HL-60 (cell line): ENCODE measurements around the gene CYP2A6.
"Not testable (repeated sequence)": the region's sequence is repeated elsewhere in the genome, so short reads cannot be mapped to it uniquely, and the experiment has no call there.

Experiments used
- DNase-seq, 2 experiments: peaks; one replicate each; pipeline ENCODE4 v3.0.0-alpha.2; 2010 to 2020; ENCODE audit warnings: low read depth in 1 of 2, low spot score in 1 of 2
- H3K27ac ChIP-seq: fragments of 250-450 bp; sonication (Bioruptor Pico); replicated peaks from 2 replicates; pipeline ENCODE4 v1.5.1; 2020; ENCODE audit warnings: mild to moderate bottlenecking, moderate library complexity
- H3K27me3 ChIP-seq: fragments of 250-450 bp; sonication (Bioruptor Pico); 2 replicates; pipeline ENCODE4 v1.5.1; 2021; ENCODE audit warnings: mild to moderate bottlenecking, moderate library complexity; ENCODE audit not compliant: insufficient read depth, poor library complexity, severe bottlenecking
- H3K4me3 ChIP-seq: replicated peaks from 2 replicates; pipeline ENCODE4 v1.5.1; 2011; ENCODE audit warnings: mild to moderate bottlenecking, control low read depth, low read length; ENCODE audit not compliant: insufficient read depth
- GABPA ChIP-seq: IDR thresholded peaks from 2 replicates; pipeline ENCODE4 v1.6.1; 2012; ENCODE audit warnings: low read depth
- POLR2AphosphoS5 ChIP-seq: IDR thresholded peaks from 2 replicates; pipeline ENCODE4 v1.6.1; 2012; ENCODE audit warnings: low read depth
- REST ChIP-seq: IDR thresholded peaks from 2 replicates; pipeline ENCODE4 v1.6.1; 2012; ENCODE audit warnings: low read depth; ENCODE audit not compliant: insufficient replicate concordance
- SPI1 ChIP-seq: IDR thresholded peaks from 2 replicates; pipeline ENCODE4 v1.6.1; 2012; ENCODE audit warnings: low read depth, mild to moderate bottlenecking, borderline replicate concordance
- TF ChIP-seq, protein P1 (sequence below): IDR thresholded peaks from one replicate; pipeline ENCODE4 v1.5.1; 2011; ENCODE audit warnings: low read length, control low read depth, inconsistent platforms; ENCODE audit not compliant: insufficient read depth

CYP2A6 gene

DNA sequence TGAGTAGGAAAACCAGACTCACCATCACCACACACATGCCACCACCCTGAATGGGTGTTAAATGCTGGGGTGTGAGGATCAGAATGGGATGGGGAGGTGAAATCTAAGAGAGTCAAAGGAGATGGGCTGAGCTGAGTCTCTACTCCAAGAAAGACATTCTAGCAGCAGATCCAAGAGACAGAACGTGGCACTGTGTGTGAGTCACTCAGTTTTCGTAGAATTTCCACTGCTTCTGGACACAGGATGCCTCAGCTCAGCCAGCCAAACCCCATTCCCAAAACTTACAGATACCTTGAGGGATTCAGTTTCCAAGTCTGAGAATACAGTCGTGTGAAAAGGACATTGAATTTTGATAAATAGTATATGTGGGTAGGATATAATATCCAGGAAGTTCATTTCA is 39.1 kb upstream of the CYP2A6 start:
- Histone ChIP-seq H3K27me3 (no peaks in the 10 kb centered on the region), H3K27ac (no peak overlapping the region), H3K4me3 (no peak overlapping the region)
- TF ChIP-seq POLR2AphosphoS5 (no peak), REST (no peak), GABPA (no peak), SPI1 (no peak)
- TF ChIP-seq, protein P1, sequence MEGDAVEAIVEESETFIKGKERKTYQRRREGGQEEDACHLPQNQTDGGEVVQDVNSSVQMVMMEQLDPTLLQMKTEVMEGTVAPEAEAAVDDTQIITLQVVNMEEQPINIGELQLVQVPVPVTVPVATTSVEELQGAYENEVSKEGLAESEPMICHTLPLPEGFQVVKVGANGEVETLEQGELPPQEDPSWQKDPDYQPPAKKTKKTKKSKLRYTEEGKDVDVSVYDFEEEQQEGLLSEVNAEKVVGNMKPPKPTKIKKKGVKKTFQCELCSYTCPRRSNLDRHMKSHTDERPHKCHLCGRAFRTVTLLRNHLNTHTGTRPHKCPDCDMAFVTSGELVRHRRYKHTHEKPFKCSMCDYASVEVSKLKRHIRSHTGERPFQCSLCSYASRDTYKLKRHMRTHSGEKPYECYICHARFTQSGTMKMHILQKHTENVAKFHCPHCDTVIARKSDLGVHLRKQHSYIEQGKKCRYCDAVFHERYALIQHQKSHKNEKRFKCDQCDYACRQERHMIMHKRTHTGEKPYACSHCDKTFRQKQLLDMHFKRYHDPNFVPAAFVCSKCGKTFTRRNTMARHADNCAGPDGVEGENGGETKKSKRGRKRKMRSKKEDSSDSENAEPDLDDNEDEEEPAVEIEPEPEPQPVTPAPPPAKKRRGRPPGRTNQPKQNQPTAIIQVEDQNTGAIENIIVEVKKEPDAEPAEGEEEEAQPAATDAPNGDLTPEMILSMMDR = no peak
- no peak for DNase-seq

GRCh38 chr19:40888191-40888590 is 37.9 kb upstream of the CYP2A6 start:
- DNase-seq = no peak

DNA sequence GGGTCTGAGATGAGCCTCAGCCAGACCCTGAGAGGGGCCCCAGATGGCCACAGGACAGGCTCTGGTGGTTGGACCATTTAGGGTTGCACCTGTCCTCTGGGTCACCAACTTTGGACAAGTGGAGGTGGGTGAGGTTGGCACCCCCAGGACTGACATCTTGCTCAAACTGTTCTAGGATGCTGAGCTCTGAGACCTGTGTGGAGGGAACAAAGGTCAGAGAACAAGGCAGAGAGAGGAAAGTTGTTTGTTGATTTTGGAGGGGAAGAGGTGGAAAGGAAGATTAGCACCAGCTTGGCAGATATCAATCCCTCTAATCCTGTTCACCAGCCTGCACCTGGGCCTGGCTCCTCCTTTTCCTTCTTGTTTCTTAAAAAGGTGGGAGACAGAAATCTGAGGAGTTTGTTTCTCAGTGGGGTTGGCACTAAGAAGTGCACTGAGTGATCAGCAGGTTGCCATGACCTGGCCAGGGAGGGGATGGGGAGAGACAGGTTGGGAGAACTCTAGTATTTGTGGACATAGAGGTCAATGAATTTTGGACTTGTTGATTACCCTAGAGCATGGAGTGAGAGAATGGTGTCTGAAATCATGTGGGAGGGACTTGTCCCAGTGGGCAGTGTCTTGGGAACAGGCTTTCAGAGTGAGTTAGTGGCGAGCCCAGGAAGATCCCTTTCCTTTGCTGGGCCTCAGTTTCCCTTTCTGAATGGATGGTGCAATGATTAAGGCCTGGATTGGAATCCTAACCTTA is 34.1 kb upstream of the CYP2A6 start:
- not testable (repeated sequence) for H3K27ac ChIP-seq

More at GRCh38 chr19:40888191-40888590, 37.9 kb upstream of the CYP2A6 start:
- H3K4me3 ChIP-seq = no peak overlapping the region
- H3K27ac ChIP-seq = no peak overlapping the region
- H3K27me3 ChIP-seq = no peaks in the 10 kb centered on the region
- TF ChIP-seq SPI1 = no peak
- no peak for TF ChIP-seq REST
- no peak for TF ChIP-seq GABPA
- no peak for TF ChIP-seq POLR2AphosphoS5
- TF ChIP-seq, protein P1 = no peak

DNA sequence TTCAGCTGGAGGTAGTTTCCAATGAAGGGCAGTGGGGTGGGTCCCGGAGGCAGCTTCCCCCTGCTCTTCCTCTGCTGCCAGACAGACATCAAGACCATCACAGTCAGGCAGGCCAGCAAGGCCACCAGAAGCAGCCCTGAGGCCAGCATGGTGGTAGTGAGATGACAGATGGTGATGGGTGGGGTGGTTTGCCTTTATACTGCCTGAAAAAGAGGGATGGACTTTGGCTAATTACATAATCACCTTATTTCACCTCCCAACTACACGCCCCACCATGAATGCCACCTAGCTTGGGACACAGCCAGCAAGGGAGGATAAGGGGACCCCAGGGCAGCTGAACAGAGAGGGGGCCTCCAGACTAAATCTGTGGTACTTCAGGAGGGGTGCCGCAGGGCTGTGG is 31.8 kb upstream of the CYP2A6 start, which contains the start of gene CYP2A7:
CYP2A7 (minus strand) TSS at position 170 of the 400 bp plus-strand sequence; CDS start at position 149, 21 bp downstream.
- H3K4me3 ChIP-seq, DNase-seq, H3K27me3 ChIP-seq, H3K27ac ChIP-seq: not testable (repeated sequence)

More for the DNA sequence above, 34.1 kb upstream of the CYP2A6 start:
- H3K27me3 ChIP-seq, H3K4me3 ChIP-seq, DNase-seq: not testable (repeated sequence)

- not testable (repeated sequence) for H3K27ac ChIP-seq, DNase-seq, H3K27me3 ChIP-seq, H3K4me3 ChIP-seq
Measured at GRCh38 chr19:40879349-40879748, 29.1 kb upstream of the CYP2A6 start.
